ENCODE data around the gene RNPC3.

- TF ChIP-seq BHLHE40 (IDR thresholded peaks at IDR 0.05; ENCODE audit: borderline replicate concordance) = no peak
- no peak for TF ChIP-seq SUZ12 (IDR thresholded peaks at IDR 0.05)
- no peak for TF ChIP-seq LEF1 (IDR thresholded peaks at IDR 0.05; ENCODE audit: borderline replicate concordance)
- no peak for TF ChIP-seq PKNOX1 (IDR thresholded peaks at IDR 0.05)
- no peak for TF ChIP-seq FOXM1 (IDR thresholded peaks at IDR 0.05; ENCODE audit: borderline replicate concordance)
- TF ChIP-seq ZNF384 (IDR thresholded peaks at IDR 0.05) = no peak
- no peak for TF ChIP-seq SP1 (IDR thresholded peaks at IDR 0.05)
These were observed 29.4 kb upstream of the RNPC3 start for GRCh38 chr1:103496014-103496635.
